ENCODE results near the gene SPOCK1.

SPOCK1 gene

GRCh38 chr5:137084016-137084415 lies 415.1 kb downstream of the SPOCK1 start:
- TF ChIP-seq POLR2AphosphoS5 (IDR thresholded peaks at IDR 0.05; ENCODE audit: low read depth, low read length) (no peak), TAF1 (IDR thresholded peaks at IDR 0.05; ENCODE audit: borderline replicate concordance, insufficient read depth, low read length) (no peak), SIN3A (IDR thresholded peaks at IDR 0.05; ENCODE audit: borderline replicate concordance, insufficient read depth, low read length) (no peak), FOXP2 (optimal IDR thresholded peaks at IDR 0.05; ENCODE audit: borderline replicate concordance, extremely low read depth, extremely low read length, insufficient read depth) (no peak)
- TF ChIP-seq, protein P1, sequence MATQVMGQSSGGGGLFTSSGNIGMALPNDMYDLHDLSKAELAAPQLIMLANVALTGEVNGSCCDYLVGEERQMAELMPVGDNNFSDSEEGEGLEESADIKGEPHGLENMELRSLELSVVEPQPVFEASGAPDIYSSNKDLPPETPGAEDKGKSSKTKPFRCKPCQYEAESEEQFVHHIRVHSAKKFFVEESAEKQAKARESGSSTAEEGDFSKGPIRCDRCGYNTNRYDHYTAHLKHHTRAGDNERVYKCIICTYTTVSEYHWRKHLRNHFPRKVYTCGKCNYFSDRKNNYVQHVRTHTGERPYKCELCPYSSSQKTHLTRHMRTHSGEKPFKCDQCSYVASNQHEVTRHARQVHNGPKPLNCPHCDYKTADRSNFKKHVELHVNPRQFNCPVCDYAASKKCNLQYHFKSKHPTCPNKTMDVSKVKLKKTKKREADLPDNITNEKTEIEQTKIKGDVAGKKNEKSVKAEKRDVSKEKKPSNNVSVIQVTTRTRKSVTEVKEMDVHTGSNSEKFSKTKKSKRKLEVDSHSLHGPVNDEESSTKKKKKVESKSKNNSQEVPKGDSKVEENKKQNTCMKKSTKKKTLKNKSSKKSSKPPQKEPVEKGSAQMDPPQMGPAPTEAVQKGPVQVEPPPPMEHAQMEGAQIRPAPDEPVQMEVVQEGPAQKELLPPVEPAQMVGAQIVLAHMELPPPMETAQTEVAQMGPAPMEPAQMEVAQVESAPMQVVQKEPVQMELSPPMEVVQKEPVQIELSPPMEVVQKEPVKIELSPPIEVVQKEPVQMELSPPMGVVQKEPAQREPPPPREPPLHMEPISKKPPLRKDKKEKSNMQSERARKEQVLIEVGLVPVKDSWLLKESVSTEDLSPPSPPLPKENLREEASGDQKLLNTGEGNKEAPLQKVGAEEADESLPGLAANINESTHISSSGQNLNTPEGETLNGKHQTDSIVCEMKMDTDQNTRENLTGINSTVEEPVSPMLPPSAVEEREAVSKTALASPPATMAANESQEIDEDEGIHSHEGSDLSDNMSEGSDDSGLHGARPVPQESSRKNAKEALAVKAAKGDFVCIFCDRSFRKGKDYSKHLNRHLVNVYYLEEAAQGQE (IDR thresholded peaks at IDR 0.05; ENCODE audit: insufficient read depth in 1 of 2, low read depth in 2 of 2, low read length in 2 of 2) = no peak

DNA sequence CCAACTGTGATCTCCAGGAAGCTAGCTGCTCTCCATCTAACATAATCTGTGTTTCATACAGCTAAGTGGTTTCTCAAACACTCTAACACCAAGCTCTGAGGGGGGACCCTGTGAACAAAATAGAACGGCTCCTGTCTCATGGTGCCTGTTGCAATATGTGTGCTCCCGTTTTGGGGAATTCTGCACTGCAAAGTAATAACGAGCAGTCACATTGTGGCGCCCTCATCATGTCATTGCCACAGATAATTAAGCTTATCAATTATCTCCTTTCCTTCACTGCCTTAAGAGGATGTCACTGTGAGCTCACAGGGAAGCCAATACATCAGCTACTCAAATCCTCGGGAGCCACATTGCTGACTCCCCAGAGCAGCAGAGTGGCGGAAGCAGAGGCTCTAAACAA lies 416.2 kb downstream of the SPOCK1 start:
- TF ChIP-seq TAF1 (IDR thresholded peaks at IDR 0.05; ENCODE audit: borderline replicate concordance, insufficient read depth, low read length) (no peak), FOXP2 (optimal IDR thresholded peaks at IDR 0.05; ENCODE audit: borderline replicate concordance, extremely low read depth, extremely low read length, insufficient read depth) (no peak), POLR2AphosphoS5 (IDR thresholded peaks at IDR 0.05; ENCODE audit: low read depth, low read length) (no peak), SIN3A (IDR thresholded peaks at IDR 0.05; ENCODE audit: borderline replicate concordance, insufficient read depth, low read length) (no peak)
- TF ChIP-seq, protein P1 (IDR thresholded peaks at IDR 0.05; ENCODE audit: insufficient read depth in 1 of 2, low read depth in 2 of 2, low read length in 2 of 2) = no peak

DNA sequence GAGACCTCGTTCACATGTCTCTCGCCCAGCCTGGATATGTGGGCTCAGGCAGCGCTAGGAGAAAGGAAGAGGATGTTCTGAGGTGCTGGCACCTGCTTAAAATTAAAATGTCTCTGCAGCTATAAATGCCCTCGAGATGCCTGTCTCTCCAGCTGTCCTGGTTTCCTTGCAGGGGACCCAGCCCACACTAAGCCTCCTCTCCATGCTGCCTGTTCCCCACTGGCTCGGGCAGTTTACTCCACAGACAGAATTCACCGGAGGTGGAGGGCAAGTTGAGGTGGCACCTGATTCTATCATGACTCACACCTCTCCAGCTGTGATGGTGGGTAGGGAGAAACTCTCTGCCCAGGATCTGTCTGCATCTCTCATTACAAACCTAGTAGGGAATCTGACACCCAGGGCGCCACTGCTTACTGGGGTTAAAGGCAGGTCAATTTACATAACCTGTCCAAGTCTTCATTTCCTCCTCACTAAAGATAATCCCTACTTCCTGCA lies 420.9 kb downstream of the SPOCK1 start:
- no peak for TF ChIP-seq TAF1 (IDR thresholded peaks at IDR 0.05; ENCODE audit: borderline replicate concordance, insufficient read depth, low read length)
- no peak for TF ChIP-seq POLR2AphosphoS5 (IDR thresholded peaks at IDR 0.05; ENCODE audit: low read depth, low read length)
- no peak for TF ChIP-seq SIN3A (IDR thresholded peaks at IDR 0.05; ENCODE audit: borderline replicate concordance, insufficient read depth, low read length)
- no peak for TF ChIP-seq FOXP2 (optimal IDR thresholded peaks at IDR 0.05; ENCODE audit: borderline replicate concordance, extremely low read depth, extremely low read length, insufficient read depth)

DNA sequence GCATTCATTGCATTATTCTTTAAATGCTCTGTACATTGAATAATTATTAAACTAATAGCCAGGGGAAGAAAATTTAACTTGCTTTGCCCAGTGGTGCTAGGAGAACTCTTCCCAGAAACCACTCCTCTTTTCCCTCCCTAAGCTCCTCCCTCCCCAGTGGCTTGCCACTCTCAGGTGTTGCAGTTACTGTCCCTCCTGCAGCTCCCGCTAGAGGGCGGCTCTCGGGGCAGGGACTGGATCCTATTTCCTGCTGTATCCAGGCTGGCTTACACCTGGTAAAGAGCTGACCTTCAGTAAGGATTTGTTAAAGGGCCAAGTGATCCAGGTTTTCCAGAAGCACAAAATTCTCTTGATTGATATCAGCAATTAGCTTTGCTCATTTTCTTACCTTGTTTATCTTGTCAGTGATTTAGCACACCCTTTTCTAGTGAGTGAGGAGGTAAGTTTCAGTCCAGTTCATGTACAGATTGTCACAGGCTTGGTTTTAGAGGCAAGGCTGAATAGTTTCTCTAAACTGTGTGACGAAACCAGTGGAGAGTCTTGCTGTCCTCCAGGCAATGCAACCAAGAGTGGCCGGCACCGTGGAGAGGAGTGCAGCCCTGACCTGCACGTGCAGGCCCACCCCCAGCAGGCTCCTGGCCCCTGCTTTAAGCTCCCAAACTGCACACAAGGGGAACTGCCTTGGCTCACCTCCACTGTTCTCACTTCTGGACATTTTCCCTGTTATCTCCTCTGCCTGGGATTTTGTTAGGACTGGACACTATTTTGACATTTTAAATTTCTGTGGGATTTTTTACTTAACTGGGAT lies 423.8 kb downstream of the SPOCK1 start:
- TF ChIP-seq, protein P1 (IDR thresholded peaks at IDR 0.05; ENCODE audit: insufficient read depth in 1 of 2, low read depth in 2 of 2, low read length in 2 of 2) = no peak
- TF ChIP-seq FOXP2 (optimal IDR thresholded peaks at IDR 0.05; ENCODE audit: borderline replicate concordance, extremely low read depth, extremely low read length, insufficient read depth) (no peak), SIN3A (IDR thresholded peaks at IDR 0.05; ENCODE audit: borderline replicate concordance, insufficient read depth, low read length) (no peak), POLR2AphosphoS5 (IDR thresholded peaks at IDR 0.05; ENCODE audit: low read depth, low read length) (no peak), TAF1 (IDR thresholded peaks at IDR 0.05; ENCODE audit: borderline replicate concordance, insufficient read depth, low read length) (no peak)

DNA sequence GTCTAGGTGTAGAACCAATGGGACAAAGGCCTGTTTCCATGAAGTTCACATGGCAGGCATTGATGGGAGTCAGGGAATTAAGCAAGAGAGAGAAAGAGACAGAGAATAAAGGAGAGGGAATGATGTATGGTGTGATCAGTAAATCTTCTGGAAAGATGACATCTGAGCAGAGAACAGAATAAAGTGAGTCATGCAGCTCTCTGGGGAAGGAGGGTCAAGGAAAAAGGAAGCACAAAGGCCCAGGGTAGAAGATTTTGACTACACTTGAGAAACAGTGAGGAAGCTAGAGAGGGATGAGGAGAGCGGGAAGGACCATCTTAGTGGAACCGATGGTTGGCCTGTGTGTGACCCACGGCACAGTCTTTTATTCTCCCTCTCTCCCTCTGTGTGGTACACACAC lies 425.9 kb downstream of the SPOCK1 start:
- TF ChIP-seq FOXP2 (optimal IDR thresholded peaks at IDR 0.05; ENCODE audit: borderline replicate concordance, extremely low read depth, extremely low read length, insufficient read depth) = no peak
- TF ChIP-seq SIN3A (IDR thresholded peaks at IDR 0.05; ENCODE audit: borderline replicate concordance, insufficient read depth, low read length) = no peak
- no peak for TF ChIP-seq POLR2AphosphoS5 (IDR thresholded peaks at IDR 0.05; ENCODE audit: low read depth, low read length)
- no peak for TF ChIP-seq TAF1 (IDR thresholded peaks at IDR 0.05; ENCODE audit: borderline replicate concordance, insufficient read depth, low read length)
- TF ChIP-seq, protein P1 (IDR thresholded peaks at IDR 0.05; ENCODE audit: insufficient read depth in 1 of 2, low read depth in 2 of 2, low read length in 2 of 2) = no peak
